Loucy (cell line): ENCODE data around the gene NSUN3.

Source experiments
- CTCF ChIP-seq: fragments of 200-600 bp; sonication (generic); conservative IDR thresholded peaks from 2 replicates; pipeline ENCODE4 v1.5.1; 2014; ENCODE audit warnings: mild to moderate bottlenecking, antibody characterized with exemption, low read length
- EZH2phosphoT487 ChIP-seq: fragments of 200-600 bp; IDR thresholded peaks from 2 replicates; pipeline ENCODE4 v1.6.1; 2018; ENCODE audit warnings: antibody characterized with exemption, mild to moderate bottlenecking, moderate library complexity, borderline replicate concordance

GRCh38 chr3:94065122-94065521 is 2.3 kb downstream of the NSUN3 start:
- TF ChIP-seq CTCF (no peak), EZH2phosphoT487 (no peak)
